GM21619 (cell line): Measurements from ENCODE around the gene DENND2A.
"Not testable (repeated sequence)": the region's sequence is repeated elsewhere in the genome, so short reads cannot be mapped to it uniquely, and the experiment has no call there.

Experiments used
- ATAC-seq: cut with Tn5 transposase; IDR thresholded peaks from one replicate; pipeline ENCODE4 v1.9.1; 2021; ENCODE audit not compliant: unreplicated experiment

The DENND2A gene

GRCh38 chr7:140552240-140552679 is 88.4 kb downstream of the DENND2A start:
- no peak for ATAC-seq

GRCh38 chr7:140551355-140552239 is 89.0 kb downstream of the DENND2A start:
- no peak for ATAC-seq

GRCh38 chr7:140546947-140547346 is 93.7 kb downstream of the DENND2A start:
- no peak for ATAC-seq

GRCh38 chr7:140544388-140544826 is 96.2 kb downstream of the DENND2A start:
- ATAC-seq: no peak

- ATAC-seq: no peak
Measured at GRCh38 chr7:140542228-140542603, 98.4 kb downstream of the DENND2A start.

GRCh38 chr7:140541513-140542227 is 98.9 kb downstream of the DENND2A start:
- no peak for ATAC-seq

- ATAC-seq: no peak
Measured at GRCh38 chr7:140541176-140541512, 99.5 kb downstream of the DENND2A start.

- ATAC-seq: no peak
Measured at GRCh38 chr7:140540136-140540777, 100.4 kb downstream of the DENND2A start.

- ATAC-seq: no peak
Measured at GRCh38 chr7:140539461-140539860, 101.2 kb downstream of the DENND2A start.

GRCh38 chr7:140537750-140538482 is 102.7 kb downstream of the DENND2A start:
- peak; percentile 60 for ATAC-seq

- ATAC-seq: no peak
Measured at GRCh38 chr7:140534743-140535142, 105.9 kb downstream of the DENND2A start.

GRCh38 chr7:140533394-140533872 is 107.2 kb downstream of the DENND2A start:
- no peak for ATAC-seq

- not testable (repeated sequence) for ATAC-seq
Measured at GRCh38 chr7:140529428-140529827, 111.2 kb downstream of the DENND2A start.

GRCh38 chr7:140526787-140527664 is 113.6 kb downstream of the DENND2A start:
- no peak for ATAC-seq

- ATAC-seq: no peak
Measured at GRCh38 chr7:140526214-140526613, 114.4 kb downstream of the DENND2A start.

GRCh38 chr7:140525743-140526142 is 114.9 kb downstream of the DENND2A start:
- no peak for ATAC-seq

- ATAC-seq: no peak
Measured at GRCh38 chr7:140521421-140521820, 119.2 kb downstream of the DENND2A start.

- ATAC-seq: no peak
Measured at GRCh38 chr7:140519007-140519399, 121.6 kb downstream of the DENND2A start.

- no peak for ATAC-seq
Measured at GRCh38 chr7:140518370-140519006, 122.1 kb downstream of the DENND2A start.
